Activated CD8-positive, alpha-beta T cell treated with anti-CD3 and anti-CD28 coated beads for 36 hours (primary cell): ENCODE data around the gene CHD1L. TPM values are rescaled to one million over a fixed set of nuclear protein-coding genes. Genes with fewer than 3 reads are reported as not detected.
A peak's percentile ranks its signal among the peaks of the same experiment; 100 is the strongest.
"Not testable (repeated sequence)": the region's sequence is repeated elsewhere in the genome, so short reads cannot be mapped to it uniquely, and the experiment has no call there.

Experiments used
- ATAC-seq: fragments of 200-7000 bp; cut with Tn5 transposase; one replicate; pipeline ENCODE4 v1.10.0; 2021; ENCODE audit warnings: mild to moderate bottlenecking, moderate library complexity
- CTCF ChIA-PET: fragments of 350-600 bp; sonication (Branson Sonifier 250); formaldehyde crosslinking; loops from one replicate; lab custom pipeline; 2021; ENCODE audit warnings: antibody characterized with exemption; lab: Charles Lee
- POLR2A ChIA-PET: fragments of 350-600 bp; sonication (Branson Sonifier 250); formaldehyde crosslinking; loops from one replicate; lab custom pipeline; 2021; ENCODE audit warnings: antibody characterized with exemption; lab: Charles Lee
- DNase-seq: peaks from one replicate; pipeline ENCODE4 v3.0.0-alpha.2; 2020
- H3K27ac Mint-ChIP-seq: one replicate; pipeline ENCODE4 v1.8.0; 2021; ENCODE audit warnings: mild to moderate bottlenecking, mixed read lengths
- H3K27me3 Mint-ChIP-seq: one replicate; pipeline ENCODE4 v1.8.0; 2021; ENCODE audit warnings: mixed read lengths
- H3K36me3 Mint-ChIP-seq: one replicate; pipeline ENCODE4 v1.8.0; 2021; ENCODE audit warnings: low read depth, mixed read lengths
- H3K4me1 Mint-ChIP-seq: one replicate; pipeline ENCODE4 v1.8.0; 2021; ENCODE audit warnings: low read depth, mixed read lengths
- H3K4me3 Mint-ChIP-seq: one replicate; pipeline ENCODE4 v1.8.0; 2021; ENCODE audit warnings: mild to moderate bottlenecking, moderate library complexity, mixed read lengths
- H3K9me3 Mint-ChIP-seq: one replicate; pipeline ENCODE4 v1.8.0; 2021; ENCODE audit warnings: mixed read lengths
- intact Hi-C: fragments of 100-400 bp; cut with micrococcal nuclease; formaldehyde crosslinking; loops from one replicate; pipeline ENCODE4 v1.10.0; 2022
- total RNA-seq, 2 experiments: library from RNA; stranded (reverse); gene quantifications; one replicate each; pipeline ENCODE4 v1.2.3, GENCODE V29; 2021
- TF ChIP-seq, protein P1 (sequence below): fragments of 200-600 bp; IDR thresholded peaks from one replicate; pipeline ENCODE4 v1.8.0; 2022; ENCODE audit warnings: antibody characterized with exemption, mild to moderate bottlenecking

The CHD1L gene
- total RNA-seq, 2 experiments from 2014 or later: 80.5 to 81.1 TPM

DNA sequence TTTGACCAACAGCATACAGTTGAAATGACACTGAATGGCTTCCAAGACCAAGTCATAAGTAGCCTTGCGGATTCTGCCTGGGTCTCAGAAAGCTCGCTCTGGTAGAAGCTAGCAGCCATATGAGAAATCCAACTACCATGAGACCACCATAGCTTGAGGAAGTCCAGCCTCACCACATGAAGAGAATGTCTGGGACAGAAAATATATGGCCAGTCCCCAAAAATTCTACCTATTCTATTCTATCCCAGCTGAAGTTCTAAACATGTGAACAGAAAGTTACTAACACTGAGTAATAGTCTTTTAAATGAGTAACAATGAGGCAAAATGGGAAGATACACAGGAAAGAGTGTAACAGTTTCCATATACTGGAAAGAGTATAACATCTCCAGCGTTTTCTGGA lies 26.4 kb upstream of the CHD1L start:
- CTCF ChIA-PET: no interaction called here
- TF ChIP-seq, protein P1, sequence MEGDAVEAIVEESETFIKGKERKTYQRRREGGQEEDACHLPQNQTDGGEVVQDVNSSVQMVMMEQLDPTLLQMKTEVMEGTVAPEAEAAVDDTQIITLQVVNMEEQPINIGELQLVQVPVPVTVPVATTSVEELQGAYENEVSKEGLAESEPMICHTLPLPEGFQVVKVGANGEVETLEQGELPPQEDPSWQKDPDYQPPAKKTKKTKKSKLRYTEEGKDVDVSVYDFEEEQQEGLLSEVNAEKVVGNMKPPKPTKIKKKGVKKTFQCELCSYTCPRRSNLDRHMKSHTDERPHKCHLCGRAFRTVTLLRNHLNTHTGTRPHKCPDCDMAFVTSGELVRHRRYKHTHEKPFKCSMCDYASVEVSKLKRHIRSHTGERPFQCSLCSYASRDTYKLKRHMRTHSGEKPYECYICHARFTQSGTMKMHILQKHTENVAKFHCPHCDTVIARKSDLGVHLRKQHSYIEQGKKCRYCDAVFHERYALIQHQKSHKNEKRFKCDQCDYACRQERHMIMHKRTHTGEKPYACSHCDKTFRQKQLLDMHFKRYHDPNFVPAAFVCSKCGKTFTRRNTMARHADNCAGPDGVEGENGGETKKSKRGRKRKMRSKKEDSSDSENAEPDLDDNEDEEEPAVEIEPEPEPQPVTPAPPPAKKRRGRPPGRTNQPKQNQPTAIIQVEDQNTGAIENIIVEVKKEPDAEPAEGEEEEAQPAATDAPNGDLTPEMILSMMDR: no peak
- POLR2A ChIA-PET: no interaction called here
- no peaks in the 10 kb centered on the region for H3K9me3 Mint-ChIP-seq
- H3K27me3 Mint-ChIP-seq: no peaks in the 10 kb centered on the region
- intact Hi-C loops: no loop called here
- no peak overlapping the region for H3K4me3 Mint-ChIP-seq
- H3K4me1 Mint-ChIP-seq: no peaks in the 10 kb centered on the region
- no peaks in the 10 kb centered on the region for H3K36me3 Mint-ChIP-seq
- ATAC-seq: no peak
- no peak for DNase-seq
- no peak overlapping the region for H3K27ac Mint-ChIP-seq

DNA sequence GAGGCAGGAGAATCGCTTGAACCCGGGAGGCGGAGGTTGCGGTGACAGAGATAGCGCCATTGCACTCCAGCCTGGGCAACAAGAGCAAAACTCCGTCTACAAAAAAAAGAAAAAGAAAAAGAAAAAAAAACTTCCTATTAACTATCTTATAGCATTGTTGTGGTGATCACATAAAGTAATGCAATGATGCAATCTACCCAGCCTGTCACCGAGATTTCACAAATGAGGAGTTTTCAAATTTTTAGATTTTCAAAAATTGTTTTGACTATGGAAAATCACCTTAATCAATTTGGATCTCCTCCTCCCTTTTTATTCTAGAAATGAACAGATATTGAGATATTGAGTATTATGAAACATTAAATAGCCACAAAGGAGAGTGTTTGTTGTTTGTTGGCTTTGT lies 25.3 kb upstream of the CHD1L start:
- DNase-seq: no peak
- H3K9me3 Mint-ChIP-seq: no peaks in the 10 kb centered on the region
- ChIA-PET POLR2A (no interaction called here), CTCF (no interaction called here)
- intact Hi-C loops: no loop called here
- TF ChIP-seq, protein P1: no peak
- ATAC-seq: no peak
- no peaks in the 10 kb centered on the region for H3K4me1 Mint-ChIP-seq
- H3K27ac Mint-ChIP-seq: no peak overlapping the region
- no peaks in the 10 kb centered on the region for H3K36me3 Mint-ChIP-seq
- H3K4me3 Mint-ChIP-seq: no peak overlapping the region
- H3K27me3 Mint-ChIP-seq: no peaks in the 10 kb centered on the region

DNA sequence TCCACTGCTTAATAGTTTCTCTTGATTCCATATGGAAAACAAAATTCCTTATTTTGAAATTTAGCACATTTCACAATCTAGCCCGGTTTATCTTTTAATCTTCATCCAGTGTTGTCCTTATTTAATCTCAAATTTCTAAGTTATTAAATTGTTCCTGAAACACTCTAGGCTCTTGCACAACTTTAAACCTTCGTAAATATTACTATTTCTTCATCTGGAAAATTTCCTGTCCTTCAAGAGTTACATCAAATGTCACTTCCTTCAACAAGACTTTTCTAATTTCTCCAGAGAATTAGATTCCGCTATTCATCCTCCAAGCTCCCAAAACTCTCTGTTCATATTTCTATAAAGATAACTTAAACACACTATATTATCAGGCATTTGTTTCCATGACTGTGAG lies 23.9 kb upstream of the CHD1L start:
- ATAC-seq (no peak), DNase-seq (no peak)
- POLR2A ChIA-PET: no interaction called here
- Mint-ChIP-seq H3K4me1 (peaks cover under 1% of the 10 kb centered on the region), H3K4me3 (no peak overlapping the region), H3K27me3 (no peaks in the 10 kb centered on the region), H3K9me3 (no peaks in the 10 kb centered on the region), H3K36me3 (no peaks in the 10 kb centered on the region), H3K27ac (no peak overlapping the region)
- TF ChIP-seq, protein P1: no peak
- intact Hi-C loops: no loop called here
- CTCF ChIA-PET: no interaction called here

DNA sequence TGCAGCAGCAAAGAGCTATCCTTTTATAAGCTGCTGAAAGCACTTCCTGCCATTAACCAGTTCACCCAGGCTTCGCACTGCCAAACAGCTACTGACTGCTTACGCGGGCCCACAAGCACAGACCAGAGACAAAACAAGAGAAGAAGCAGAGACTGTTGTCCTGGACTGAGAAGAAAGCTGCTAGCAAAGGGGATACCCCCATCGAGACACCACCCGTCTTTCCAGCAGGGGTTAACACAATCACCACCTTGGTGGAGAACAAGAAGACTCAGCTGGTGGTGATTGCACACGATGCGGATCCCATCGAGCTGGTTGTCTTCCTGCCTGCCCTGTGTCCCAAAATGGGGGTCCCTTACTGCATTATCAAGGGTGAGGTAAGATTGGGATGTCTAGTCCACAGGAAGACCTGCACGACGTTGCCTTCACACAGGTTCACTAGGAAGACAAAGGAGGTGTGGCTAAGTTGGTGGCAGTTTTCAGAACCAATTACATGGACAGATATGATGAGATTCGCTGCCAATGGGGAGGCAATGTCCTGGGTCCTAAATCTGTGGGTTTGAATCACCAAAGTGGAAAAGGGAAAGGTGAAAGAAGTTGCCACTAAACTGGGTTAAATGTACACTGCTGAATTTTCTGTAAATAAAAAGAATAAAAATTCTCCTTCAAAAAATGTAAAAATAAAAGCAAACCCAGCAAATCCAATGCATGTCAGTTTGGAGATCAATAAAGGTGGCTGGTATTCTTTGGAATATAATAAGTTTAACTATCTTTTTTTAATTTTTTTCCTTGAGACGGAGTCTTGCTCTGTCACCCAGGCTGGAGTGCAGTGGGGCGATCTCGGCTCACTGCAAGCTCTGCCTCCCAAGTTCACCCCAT lies 18.5 kb upstream of the CHD1L start:
- Mint-ChIP-seq H3K36me3 (no peaks in the 10 kb centered on the region), H3K27ac (no peak overlapping the region), H3K9me3 (no peaks in the 10 kb centered on the region), H3K4me3 (no peak overlapping the region), H3K27me3 (no peaks in the 10 kb centered on the region), H3K4me1 (peaks cover 14% of the 10 kb centered on the region)
- TF ChIP-seq, protein P1: no peak
- POLR2A ChIA-PET: interaction anchor here (0.5 to 1.6 kb wide), 2 partner anchors 22 to 139 kb away, joined by 3 to 4 read pairs; no protein-coding TSS in a partner anchor
- DNase-seq (no peak), ATAC-seq (no peak)
- CTCF ChIA-PET: interaction anchor here (0.8 to 1.9 kb wide), 4 partner anchors 13 to 52 kb away, joined by 3 to 8 read pairs (median 4); partner anchors contain the start of genes CHD1L and PRKAB2
- intact Hi-C loops: no loop called here

DNA sequence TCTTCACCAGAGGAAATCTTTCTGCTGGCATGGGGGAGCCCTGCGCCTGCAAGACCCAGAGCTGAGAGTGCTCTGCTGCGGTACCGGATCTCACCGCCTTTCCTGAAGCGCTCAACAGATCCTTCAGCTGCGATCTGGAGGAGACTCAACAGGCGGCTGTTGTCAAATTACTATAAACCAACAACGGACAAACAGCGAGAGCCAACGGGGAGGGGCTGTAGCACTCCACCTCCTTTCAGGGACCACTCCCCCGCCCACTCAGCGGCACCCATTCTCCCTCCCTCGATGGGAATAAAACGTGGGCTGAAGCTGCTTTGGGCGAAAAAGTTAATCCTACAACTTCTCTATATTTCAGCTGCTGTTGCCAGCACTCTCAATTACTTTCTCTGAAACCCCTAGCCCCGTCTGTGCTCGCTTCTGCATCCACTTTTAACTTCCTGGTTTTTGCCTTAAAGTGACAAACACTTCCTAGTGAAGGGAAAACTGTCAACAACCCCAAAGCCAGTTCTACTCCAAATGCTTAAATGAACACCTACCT lies 17.2 kb upstream of the CHD1L start, which contains the start of gene FMO5:
TSS of gene FMO5 (minus strand) at position 147 of the 538 bp plus-strand sequence. CDS start 310 bp downstream, outside the sequence.
- no peaks in the 10 kb centered on the region for H3K27me3 Mint-ChIP-seq
- H3K27ac Mint-ChIP-seq: peak within 1 kb of the TSS; percentile 86
- CTCF ChIA-PET: interaction anchor here (0.8 to 2.1 kb wide), 5 partner anchors 11 to 125 kb away, joined by 3 to 11 read pairs (median 5); partner anchors contain the start of gene CHD1L
- DNase-seq (peak; percentile 67), ATAC-seq (peak; percentile 97)
- TF ChIP-seq, protein P1: peak; percentile 38
- peak within 1 kb of the TSS; percentile 93 for H3K4me3 Mint-ChIP-seq
- peaks cover 14% of the 10 kb centered on the region for H3K4me1 Mint-ChIP-seq
- no peaks in the 10 kb centered on the region for H3K9me3 Mint-ChIP-seq
- POLR2A ChIA-PET: interaction anchor here (1.6 kb wide), 2 partner anchors 18 to 140 kb away, joined by 4 to 7 read pairs; no protein-coding TSS in a partner anchor
- intact Hi-C loops: loop anchor here (5.0 kb wide), 1 partner anchor 53 kb away; the partner anchor contains the start of gene PRKAB2
- no peaks in the 10 kb centered on the region for H3K36me3 Mint-ChIP-seq

- H3K9me3 Mint-ChIP-seq, H3K4me1 Mint-ChIP-seq, H3K27me3 Mint-ChIP-seq, H3K36me3 Mint-ChIP-seq, H3K27ac Mint-ChIP-seq, DNase-seq, ATAC-seq, H3K4me3 Mint-ChIP-seq, POLR2A ChIA-PET, CTCF ChIA-PET, intact Hi-C loops: not testable (repeated sequence)
Observed at GRCh38 chr1:147231032-147231431, 11.5 kb upstream of the CHD1L start.

DNA sequence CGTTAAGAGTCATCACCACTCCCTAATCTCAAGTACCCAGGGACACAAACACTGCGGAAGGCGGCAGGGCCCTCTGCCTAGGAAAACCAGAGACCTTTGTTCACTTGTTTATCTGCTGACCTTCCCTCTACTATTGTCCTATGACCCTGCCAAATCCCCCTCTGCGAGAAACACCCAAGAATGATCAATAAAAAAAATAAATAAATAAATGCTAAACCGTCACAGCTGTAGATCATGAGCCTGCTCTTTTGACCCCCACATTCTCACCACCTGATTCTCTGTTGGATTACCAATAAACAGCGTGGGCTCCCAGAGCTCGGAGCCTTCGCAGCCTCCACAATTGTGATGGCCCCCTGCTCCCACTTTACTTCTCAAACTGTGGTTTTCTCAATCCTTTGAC lies 8.6 kb upstream of the CHD1L start:
- H3K9me3 Mint-ChIP-seq, H3K27ac Mint-ChIP-seq, H3K4me1 Mint-ChIP-seq, CTCF ChIA-PET, H3K36me3 Mint-ChIP-seq, intact Hi-C loops, H3K4me3 Mint-ChIP-seq, ATAC-seq, DNase-seq, H3K27me3 Mint-ChIP-seq, POLR2A ChIA-PET: not testable (repeated sequence)
